ENCODE measurements around the gene MEGF9.

DNA sequence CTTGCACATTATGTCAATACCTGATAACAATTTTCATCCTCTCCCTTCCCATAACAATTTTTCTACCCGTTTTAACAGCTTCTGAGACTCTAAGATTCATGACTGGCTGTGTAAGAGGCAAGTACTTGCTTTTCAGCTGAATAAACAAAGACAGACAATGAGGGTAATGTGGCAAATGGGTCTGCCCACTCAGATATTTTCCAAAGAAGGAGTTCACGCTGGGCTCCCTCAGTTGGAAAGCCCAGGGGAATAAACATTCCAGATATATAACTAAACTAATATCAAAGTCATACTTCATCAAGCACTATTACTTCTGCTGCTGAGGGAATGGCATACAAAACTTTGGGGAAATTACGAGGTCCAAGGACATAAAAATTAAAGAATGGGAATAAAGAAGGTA is 24.4 kb downstream of the MEGF9 start:
- TF ChIP-seq CTCF (IDR thresholded peaks at IDR 0.05), result no peak
- no peak for TF ChIP-seq POLR2A (IDR thresholded peaks at IDR 0.05)
- no peak for TF ChIP-seq POLR2AphosphoS5 (IDR thresholded peaks at IDR 0.05)

All from gastroesophageal sphincter (tissue), 3 donors.